ENCODE results near the gene CACNA1I. TPM values are rescaled to one million over a fixed set of nuclear protein-coding genes. Genes with fewer than 3 reads are reported as not detected.
A peak's percentile ranks its signal among the peaks of the same experiment; 100 is the strongest.

CACNA1I gene
- total and polyA plus RNA-seq, 7 experiments from 2014 or later = 0.40 to 51.2 (median 22.0) TPM

GRCh38 chr22:39718921-39719475 lies 148.4 kb downstream of the CACNA1I start:
- ChIA-PET POLR2A (no interaction called here), CTCF (no interaction called here)
- Mint-ChIP-seq H3K27ac (peak overlapping the region in 2 of 9 donors; percentile 23 to 24), H3K4me1 (peaks cover 0 to 11% (median 5%) of the 10 kb centered on the region in 7 donors), H3K36me3 (no peaks in the 10 kb centered on the region), H3K4me3 (no peak overlapping the region), H3K9me3 (peaks cover 0 to 7% (median 0%) of the 10 kb centered on the region in 11 donors), H3K27me3 (peaks cover 0 to 4% (median 0%) of the 10 kb centered on the region in 5 donors)
- no peaks in the 10 kb centered on the region for H3K4me1 ChIP-seq (ENCODE audit: control insufficient read depth in 2 of 2, insufficient read depth in 2 of 2, low read length in 2 of 2)
- no peaks in the 10 kb centered on the region for H3K27me3 ChIP-seq (ENCODE audit: control insufficient read depth in 2 of 2, insufficient read depth in 2 of 2, low read length in 2 of 2)
- no peak overlapping the region for H3K27ac ChIP-seq (ENCODE audit: low read depth, low read length)
- no peaks in the 10 kb centered on the region for H3K9me3 ChIP-seq (ENCODE audit: control insufficient read depth in 2 of 3, low read length in 3 of 3)
- DNase-seq (no peak), ATAC-seq (no peak)
- H3K36me3 ChIP-seq (ENCODE audit: control insufficient read depth in 2 of 3, insufficient read depth in 3 of 3, low read length in 3 of 3) = no peaks in the 10 kb centered on the region
- no peak overlapping the region for H3K4me3 ChIP-seq (ENCODE audit: low read length)
- intact Hi-C loops (cut with micrococcal nuclease) = no loop called here

GRCh38 chr22:39719559-39720450 lies 149.3 kb downstream of the CACNA1I start:
- H3K27ac Mint-ChIP-seq = no peak overlapping the region
- no peak for DNase-seq
- intact Hi-C loops (cut with micrococcal nuclease) = no loop called here
- H3K4me3 Mint-ChIP-seq = no peak overlapping the region
- no peaks in the 10 kb centered on the region for H3K36me3 ChIP-seq (ENCODE audit: control insufficient read depth in 2 of 3, insufficient read depth in 3 of 3, low read length in 3 of 3)
- no peak for ATAC-seq
- POLR2A ChIA-PET = no interaction called here
- peaks cover 0 to 7% (median 0%) of the 10 kb centered on the region in 11 donors for H3K9me3 Mint-ChIP-seq
- no peaks in the 10 kb centered on the region for H3K27me3 ChIP-seq (ENCODE audit: control insufficient read depth in 2 of 2, insufficient read depth in 2 of 2, low read length in 2 of 2)
- CTCF ChIA-PET = no interaction called here
- no peaks in the 10 kb centered on the region for H3K36me3 Mint-ChIP-seq
- no peaks in the 10 kb centered on the region for H3K4me1 ChIP-seq (ENCODE audit: control insufficient read depth in 2 of 2, insufficient read depth in 2 of 2, low read length in 2 of 2)
- peaks cover 0 to 4% (median 0%) of the 10 kb centered on the region in 5 donors for H3K27me3 Mint-ChIP-seq
- H3K4me1 Mint-ChIP-seq = peaks cover 0 to 11% (median 5%) of the 10 kb centered on the region in 7 donors
- H3K4me3 ChIP-seq (ENCODE audit: low read length) = no peak overlapping the region
- no peaks in the 10 kb centered on the region for H3K9me3 ChIP-seq (ENCODE audit: control insufficient read depth in 2 of 3, low read length in 3 of 3)
- no peak overlapping the region for H3K27ac ChIP-seq (ENCODE audit: low read depth, low read length)

- Mint-ChIP-seq H3K4me1 (peaks cover 0 to 11% (median 5%) of the 10 kb centered on the region in 7 donors), H3K27me3 (peaks cover 0 to 4% (median 0%) of the 10 kb centered on the region in 5 donors), H3K36me3 (no peaks in the 10 kb centered on the region), H3K27ac (no peak overlapping the region), H3K9me3 (peaks cover 0 to 7% (median 0%) of the 10 kb centered on the region in 11 donors), H3K4me3 (no peak overlapping the region)
- intact Hi-C loops (cut with micrococcal nuclease) = no loop called here
- no peaks in the 10 kb centered on the region for H3K9me3 ChIP-seq (ENCODE audit: control insufficient read depth in 2 of 3, low read length in 3 of 3)
- H3K27me3 ChIP-seq (ENCODE audit: control insufficient read depth in 2 of 2, insufficient read depth in 2 of 2, low read length in 2 of 2) = no peaks in the 10 kb centered on the region
- ChIA-PET POLR2A (no interaction called here), CTCF (no interaction called here)
- no peak for DNase-seq
- no peaks in the 10 kb centered on the region for H3K36me3 ChIP-seq (ENCODE audit: control insufficient read depth in 2 of 3, insufficient read depth in 3 of 3, low read length in 3 of 3)
- H3K4me1 ChIP-seq (ENCODE audit: control insufficient read depth in 2 of 2, insufficient read depth in 2 of 2, low read length in 2 of 2) = no peaks in the 10 kb centered on the region
- ATAC-seq = no peak
- H3K27ac ChIP-seq (ENCODE audit: low read depth, low read length) = no peak overlapping the region
- H3K4me3 ChIP-seq (ENCODE audit: low read length) = no peak overlapping the region
These were observed 150.9 kb downstream of the CACNA1I start for GRCh38 chr22:39721206-39722031.

DNA sequence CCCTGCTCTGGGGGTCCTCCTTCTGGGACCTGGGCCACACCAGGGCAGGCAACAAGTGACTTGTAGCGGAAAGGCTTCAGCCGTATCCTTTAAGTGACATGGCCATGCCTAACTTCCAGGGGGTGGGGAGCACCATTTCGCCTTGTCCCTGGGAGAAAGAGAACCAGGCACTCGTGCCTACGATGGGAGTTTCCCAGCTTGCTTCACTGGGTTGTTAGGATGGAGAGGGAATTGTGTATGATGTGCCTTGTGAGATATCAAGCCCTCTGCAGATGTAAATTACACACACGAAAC lies 151.4 kb downstream of the CACNA1I start:
- Mint-ChIP-seq H3K27ac (no peak overlapping the region), H3K4me3 (no peak overlapping the region), H3K36me3 (no peaks in the 10 kb centered on the region), H3K9me3 (peaks cover 0 to 7% (median 0%) of the 10 kb centered on the region in 11 donors), H3K27me3 (peaks cover 0 to 9% (median 0%) of the 10 kb centered on the region in 5 donors), H3K4me1 (peaks cover 0 to 11% (median 3%) of the 10 kb centered on the region in 7 donors)
- DNase-seq = no peak
- Histone ChIP-seq H3K4me3 (ENCODE audit: low read length) (no peak overlapping the region), H3K27me3 (ENCODE audit: control insufficient read depth in 2 of 2, insufficient read depth in 2 of 2, low read length in 2 of 2) (no peaks in the 10 kb centered on the region), H3K27ac (ENCODE audit: low read depth, low read length) (no peak overlapping the region), H3K9me3 (ENCODE audit: control insufficient read depth in 2 of 3, low read length in 3 of 3) (no peaks in the 10 kb centered on the region), H3K36me3 (ENCODE audit: control insufficient read depth in 2 of 3, insufficient read depth in 3 of 3, low read length in 3 of 3) (no peaks in the 10 kb centered on the region), H3K4me1 (ENCODE audit: control insufficient read depth in 2 of 2, insufficient read depth in 2 of 2, low read length in 2 of 2) (no peaks in the 10 kb centered on the region)
- POLR2A ChIA-PET = no interaction called here
- intact Hi-C loops (cut with micrococcal nuclease) = no loop called here
- CTCF ChIA-PET = no interaction called here
- ATAC-seq = no peak

DNA sequence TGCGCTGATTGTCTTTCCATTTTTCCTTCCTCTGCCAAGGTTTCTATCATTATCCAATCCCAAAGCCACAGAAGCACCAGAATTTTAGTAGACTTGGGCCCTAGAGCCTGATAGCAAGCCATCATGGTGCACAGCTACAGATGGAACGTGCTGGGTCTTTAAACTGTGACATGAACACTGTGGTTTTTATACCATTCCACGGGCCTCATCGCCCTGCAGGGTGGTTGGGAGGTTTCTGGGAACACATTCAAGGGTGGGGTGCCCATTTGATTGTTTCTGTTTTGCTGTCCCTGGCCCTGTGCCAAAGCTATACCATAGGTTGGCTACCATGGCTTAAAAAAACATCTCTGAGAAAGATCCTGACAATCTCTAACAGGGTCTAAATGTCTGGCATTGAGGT lies 151.9 kb downstream of the CACNA1I start:
- Histone ChIP-seq H3K27me3 (ENCODE audit: control insufficient read depth in 2 of 2, insufficient read depth in 2 of 2, low read length in 2 of 2) (no peaks in the 10 kb centered on the region), H3K9me3 (ENCODE audit: control insufficient read depth in 2 of 3, low read length in 3 of 3) (no peaks in the 10 kb centered on the region), H3K36me3 (ENCODE audit: control insufficient read depth in 2 of 3, insufficient read depth in 3 of 3, low read length in 3 of 3) (no peaks in the 10 kb centered on the region), H3K27ac (ENCODE audit: low read depth, low read length) (no peak overlapping the region), H3K4me1 (ENCODE audit: control insufficient read depth in 2 of 2, insufficient read depth in 2 of 2, low read length in 2 of 2) (no peaks in the 10 kb centered on the region), H3K4me3 (ENCODE audit: low read length) (no peak overlapping the region)
- Mint-ChIP-seq H3K4me1 (peaks cover 0 to 11% (median 0%) of the 10 kb centered on the region in 7 donors), H3K27me3 (peaks cover 0 to 15% (median 0%) of the 10 kb centered on the region in 5 donors), H3K27ac (no peak overlapping the region), H3K9me3 (peaks cover 0 to 7% (median 0%) of the 10 kb centered on the region in 11 donors), H3K36me3 (no peaks in the 10 kb centered on the region), H3K4me3 (no peak overlapping the region)
- ChIA-PET CTCF (no interaction called here), POLR2A (no interaction called here)
- ATAC-seq (no peak), DNase-seq (no peak)
- intact Hi-C loops (cut with micrococcal nuclease) = no loop called here

DNA sequence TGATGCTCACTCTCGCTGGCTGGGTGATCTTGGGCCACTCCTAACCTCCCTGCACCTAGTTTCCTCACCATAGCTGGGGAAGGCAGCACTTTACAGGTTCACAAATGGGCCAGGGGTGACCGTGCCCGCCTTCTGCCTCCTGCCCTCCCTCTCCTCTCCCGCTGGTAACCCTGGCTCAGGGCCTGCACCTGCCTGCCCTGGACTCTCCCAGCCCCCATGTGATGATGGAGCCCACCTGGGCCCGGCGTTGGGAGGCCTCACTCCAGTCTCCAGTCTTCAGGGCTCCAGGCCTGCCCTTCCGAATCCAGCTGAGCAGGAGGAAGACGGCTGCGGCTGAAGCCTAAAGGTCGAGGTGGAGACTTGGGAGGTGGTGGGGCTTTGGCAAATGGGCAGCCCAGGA lies 152.9 kb downstream of the CACNA1I start:
- H3K27ac Mint-ChIP-seq = no peak overlapping the region
- DNase-seq = no peak

More for the DNA sequence above, 152.9 kb downstream of the CACNA1I start:
- Histone ChIP-seq H3K9me3 (ENCODE audit: control insufficient read depth in 2 of 3, low read length in 3 of 3) (no peaks in the 10 kb centered on the region), H3K4me1 (ENCODE audit: control insufficient read depth in 2 of 2, insufficient read depth in 2 of 2, low read length in 2 of 2) (no peaks in the 10 kb centered on the region), H3K36me3 (ENCODE audit: control insufficient read depth in 2 of 3, insufficient read depth in 3 of 3, low read length in 3 of 3) (no peaks in the 10 kb centered on the region), H3K27me3 (ENCODE audit: control insufficient read depth in 2 of 2, insufficient read depth in 2 of 2, low read length in 2 of 2) (no peaks in the 10 kb centered on the region), H3K27ac (ENCODE audit: low read depth, low read length) (no peak overlapping the region), H3K4me3 (ENCODE audit: low read length) (no peak overlapping the region)
- H3K4me1 Mint-ChIP-seq = peaks cover 0 to 11% (median 0%) of the 10 kb centered on the region in 7 donors
- ChIA-PET POLR2A (interaction anchor here (0.7 kb wide), 1 partner anchor 717 kb away, joined by 3 read pairs; no protein-coding TSS in a partner anchor), CTCF (no interaction called here)
- no peak overlapping the region for H3K4me3 Mint-ChIP-seq
- H3K27me3 Mint-ChIP-seq = peaks cover 0 to 17% (median 0%) of the 10 kb centered on the region in 5 donors
- no peaks in the 10 kb centered on the region for H3K36me3 Mint-ChIP-seq
- peaks cover 0 to 7% (median 0%) of the 10 kb centered on the region in 11 donors for H3K9me3 Mint-ChIP-seq
- ATAC-seq = no peak
- intact Hi-C loops (cut with micrococcal nuclease) = no loop called here

All from naive thymus-derived CD4-positive, alpha-beta T cell (primary cell).